GM19023 (cell line): ENCODE results near the gene APOL4.
"Not testable (repeated sequence)": the region's sequence is repeated elsewhere in the genome, so short reads cannot be mapped to it uniquely, and the experiment has no call there.

Source experiments
- ATAC-seq: cut with Tn5 transposase; IDR thresholded peaks from one replicate; pipeline ENCODE4 v1.9.1; 2021; ENCODE audit warnings: mild to moderate bottlenecking, moderate library complexity; ENCODE audit not compliant: unreplicated experiment

Gene APOL4

GRCh38 chr22:36156515-36157419 lies 44.8 kb downstream of the APOL4 start:
- no peak for ATAC-seq

- no peak for ATAC-seq
Observed at GRCh38 chr22:36156119-36156514, 45.5 kb downstream of the APOL4 start.

- no peak for ATAC-seq
Observed at GRCh38 chr22:36155702-36156101, 45.9 kb downstream of the APOL4 start.

GRCh38 chr22:36154423-36154945 lies 47.1 kb downstream of the APOL4 start:
- no peak for ATAC-seq

GRCh38 chr22:36153501-36154422 lies 47.8 kb downstream of the APOL4 start:
- no peak for ATAC-seq

GRCh38 chr22:36152821-36153220 lies 48.8 kb downstream of the APOL4 start:
- not testable (repeated sequence) for ATAC-seq

- ATAC-seq: no peak
Observed at GRCh38 chr22:36152088-36152487, 49.5 kb downstream of the APOL4 start.

- no peak for ATAC-seq
Observed at GRCh38 chr22:36151006-36151595, 50.5 kb downstream of the APOL4 start.

- ATAC-seq: no peak
Observed at GRCh38 chr22:36149441-36149840, 52.2 kb downstream of the APOL4 start.

GRCh38 chr22:36148411-36148810 lies 53.2 kb downstream of the APOL4 start:
- ATAC-seq: no peak

- ATAC-seq: no peak
Observed at GRCh38 chr22:36147196-36147791, 54.3 kb downstream of the APOL4 start.

- no peak for ATAC-seq
Observed at GRCh38 chr22:36145881-36146280, 55.7 kb downstream of the APOL4 start.

- ATAC-seq: no peak
Observed at GRCh38 chr22:36144886-36145541, 56.6 kb downstream of the APOL4 start.

- no peak for ATAC-seq
Observed at GRCh38 chr22:36143956-36144355, 57.7 kb downstream of the APOL4 start.

- ATAC-seq: no peak
Observed at GRCh38 chr22:36143066-36143815, 58.4 kb downstream of the APOL4 start.

GRCh38 chr22:36141481-36141880 lies 60.1 kb downstream of the APOL4 start:
- ATAC-seq: no peak
